T-helper 22 cell (primary cell): ENCODE measurements around the gene FEZF2.

ENCODE experiments used
- DNase-seq: peaks from one replicate; pipeline ENCODE4 v3.0.0-alpha.2; 2020; ENCODE audit warnings: low read depth

FEZF2 gene

GRCh38 chr3:62373215-62373614, at the start of gene FEZF2:
FEZF2 (minus strand) TSS chr3:62373550; CDS start chr3:62372868, 682 bp downstream.
- no peak for DNase-seq

- DNase-seq = no peak
Observed at GRCh38 chr3:62421207-62421606, 47.9 kb upstream of the FEZF2 start.

- DNase-seq = no peak
Observed at GRCh38 chr3:62416144-62416543, 42.8 kb upstream of the FEZF2 start.

- DNase-seq = no peak
Observed at GRCh38 chr3:62415312-62415801, 42.0 kb upstream of the FEZF2 start.

GRCh38 chr3:62414786-62415185, 41.4 kb upstream of the FEZF2 start:
- DNase-seq = no peak

- DNase-seq = no peak
Observed at GRCh38 chr3:62413687-62414086, 40.3 kb upstream of the FEZF2 start.

GRCh38 chr3:62406945-62407344, 33.6 kb upstream of the FEZF2 start:
- DNase-seq = no peak

GRCh38 chr3:62405566-62405965, 32.2 kb upstream of the FEZF2 start:
- no peak for DNase-seq

GRCh38 chr3:62405135-62405534, 31.8 kb upstream of the FEZF2 start:
- no peak for DNase-seq

GRCh38 chr3:62404321-62404720, 31.0 kb upstream of the FEZF2 start:
- DNase-seq = no peak

GRCh38 chr3:62403765-62404164, 30.4 kb upstream of the FEZF2 start:
- DNase-seq = no peak

- DNase-seq = no peak
Observed at GRCh38 chr3:62392626-62393292, 19.4 kb upstream of the FEZF2 start.

- no peak for DNase-seq
Observed at GRCh38 chr3:62387251-62387650, 13.9 kb upstream of the FEZF2 start.

- DNase-seq = no peak
Observed at GRCh38 chr3:62379321-62379798, 6.0 kb upstream of the FEZF2 start.

- DNase-seq = no peak
Observed at GRCh38 chr3:62378921-62379320, 5.6 kb upstream of the FEZF2 start.

- DNase-seq = no peak
Observed at GRCh38 chr3:62378311-62378789, 5.0 kb upstream of the FEZF2 start.

- no peak for DNase-seq
Observed at GRCh38 chr3:62376906-62377877, 3.8 kb upstream of the FEZF2 start.

- DNase-seq = no peak
Observed at GRCh38 chr3:62376454-62376720, 3.0 kb upstream of the FEZF2 start.

- DNase-seq = no peak
Observed at GRCh38 chr3:62375655-62376453, 2.5 kb upstream of the FEZF2 start.

GRCh38 chr3:62374341-62375218, 1.2 kb upstream of the FEZF2 start:
- no peak for DNase-seq

GRCh38 chr3:62373714-62374333, 474 bp upstream of the FEZF2 start:
- DNase-seq = no peak
